NCI-H2196 (cell line): ENCODE measurements around the gene COBLL1.
"Not testable (repeated sequence)": the region's sequence is repeated elsewhere in the genome, so short reads cannot be mapped to it uniquely, and the experiment has no call there.

Experiments
- DNase-seq: peaks from one replicate; lab custom pipeline; 2025; ENCODE audit not compliant: unreplicated experiment; lab: John Stamatoyannopoulos, UW

Gene COBLL1

DNA sequence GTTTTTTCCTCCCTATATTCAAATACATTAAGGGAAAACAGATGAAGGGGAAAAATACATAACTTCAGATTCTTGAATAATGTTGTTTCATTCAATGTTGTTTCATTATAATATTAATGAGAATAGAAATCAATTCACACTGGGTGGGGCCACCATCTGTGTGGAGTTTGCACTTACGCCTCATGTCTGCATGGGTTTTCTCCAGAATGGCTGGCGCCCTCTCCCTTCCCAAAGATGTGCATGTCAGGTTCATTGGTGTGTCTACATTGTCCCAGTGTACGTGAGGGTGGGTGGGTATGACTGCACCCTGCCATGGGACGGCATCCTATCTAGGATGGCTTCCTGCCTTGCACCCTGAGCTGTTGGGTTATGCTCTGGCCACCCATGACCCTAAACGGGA lies 51.7 kb downstream of the COBLL1 start:
- no peak for DNase-seq

DNA sequence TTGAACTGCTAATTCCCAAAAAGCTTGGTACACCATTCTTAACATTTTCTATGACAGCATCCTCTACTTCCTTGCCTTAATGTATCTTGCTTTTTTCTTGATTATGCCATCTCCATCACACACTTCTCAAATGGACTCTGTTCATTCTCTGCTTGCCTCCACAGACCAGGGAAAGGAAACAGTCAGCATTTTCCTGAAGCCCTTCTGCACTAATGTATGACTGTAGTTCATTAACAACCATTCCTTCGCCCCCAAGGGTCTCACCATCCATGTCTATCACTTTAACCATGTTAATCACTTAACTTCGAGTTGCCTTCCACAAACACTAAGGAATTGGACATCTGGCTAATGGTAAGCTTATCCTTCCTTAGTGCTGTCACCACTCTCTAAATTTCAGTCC lies 54.8 kb downstream of the COBLL1 start:
- DNase-seq = no peak

DNA sequence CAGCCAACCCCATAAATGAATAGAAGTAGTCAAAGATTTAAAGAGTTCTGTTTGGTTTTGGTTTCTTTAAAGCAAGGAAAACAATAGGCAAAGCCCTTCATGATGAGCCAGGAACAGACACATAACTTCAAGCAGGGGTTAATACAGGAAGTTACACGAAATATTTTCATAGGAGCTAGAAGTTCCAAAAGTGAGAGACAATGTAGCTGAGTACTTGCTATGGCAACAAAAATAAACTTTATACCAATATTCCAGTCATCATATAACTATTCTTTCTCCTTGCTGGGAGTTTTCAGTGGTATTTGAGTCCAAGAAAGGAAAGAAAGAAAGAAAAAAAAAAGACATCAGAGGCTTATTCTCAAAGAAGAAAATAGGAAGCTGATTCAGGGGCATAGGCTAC lies 56.2 kb downstream of the COBLL1 start:
- DNase-seq = no peak

DNA sequence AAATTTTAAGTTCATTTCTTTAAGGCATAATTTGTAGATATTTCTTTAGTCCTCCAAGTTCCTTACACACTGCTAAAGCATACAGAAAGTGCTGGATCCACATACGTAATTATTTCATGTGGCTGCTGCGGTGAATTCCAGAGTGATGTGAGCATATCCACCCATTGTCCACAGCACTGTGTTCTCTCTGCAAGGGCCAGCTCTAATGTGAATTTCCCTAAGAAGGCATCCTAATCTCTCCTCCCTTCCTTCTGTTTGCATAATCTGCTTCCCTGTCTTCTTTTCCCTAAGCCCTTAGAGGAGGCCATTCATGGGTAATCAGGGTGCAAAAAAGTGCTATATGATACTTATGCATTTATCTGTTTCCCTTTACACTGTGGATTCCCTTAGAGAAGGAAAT lies 57.2 kb downstream of the COBLL1 start:
- no peak for DNase-seq

DNA sequence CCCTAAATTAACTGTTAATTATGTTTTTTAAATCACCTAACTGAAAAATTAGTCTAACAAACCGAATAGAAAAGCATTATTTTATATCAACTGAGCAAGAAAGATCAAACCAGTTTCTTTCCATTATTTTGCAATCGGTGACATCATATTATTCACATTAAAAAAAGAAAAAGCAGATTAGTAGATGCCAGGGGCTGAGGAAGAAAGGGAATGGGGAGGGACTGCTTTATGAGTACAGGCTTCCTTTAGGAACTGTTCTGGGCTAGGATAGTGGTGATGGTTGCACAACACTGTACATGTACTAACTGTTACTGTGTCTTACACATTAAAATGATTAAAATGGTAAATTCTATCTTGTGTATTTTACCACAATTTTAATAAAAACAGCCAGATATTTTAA lies 59.3 kb downstream of the COBLL1 start:
- DNase-seq = no peak

DNA sequence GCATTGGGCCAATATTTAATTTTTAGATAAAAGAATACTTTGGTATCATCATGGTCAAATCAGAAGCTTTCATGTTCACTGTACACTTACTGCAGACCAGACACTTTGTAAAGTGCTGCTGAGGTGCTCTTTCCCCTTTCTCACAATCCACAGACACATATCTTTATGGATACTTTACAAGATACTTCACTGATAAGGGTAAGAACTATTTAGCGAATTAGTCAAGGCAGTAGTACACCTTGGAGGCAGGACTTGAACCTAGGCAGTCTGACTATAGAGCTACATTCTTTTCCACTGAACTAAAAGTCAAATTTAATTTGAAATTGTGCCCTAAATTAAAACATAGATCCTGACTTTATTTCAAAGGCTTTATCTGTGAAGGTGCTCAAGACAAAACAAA lies 60.2 kb downstream of the COBLL1 start:
- no peak for DNase-seq

DNA sequence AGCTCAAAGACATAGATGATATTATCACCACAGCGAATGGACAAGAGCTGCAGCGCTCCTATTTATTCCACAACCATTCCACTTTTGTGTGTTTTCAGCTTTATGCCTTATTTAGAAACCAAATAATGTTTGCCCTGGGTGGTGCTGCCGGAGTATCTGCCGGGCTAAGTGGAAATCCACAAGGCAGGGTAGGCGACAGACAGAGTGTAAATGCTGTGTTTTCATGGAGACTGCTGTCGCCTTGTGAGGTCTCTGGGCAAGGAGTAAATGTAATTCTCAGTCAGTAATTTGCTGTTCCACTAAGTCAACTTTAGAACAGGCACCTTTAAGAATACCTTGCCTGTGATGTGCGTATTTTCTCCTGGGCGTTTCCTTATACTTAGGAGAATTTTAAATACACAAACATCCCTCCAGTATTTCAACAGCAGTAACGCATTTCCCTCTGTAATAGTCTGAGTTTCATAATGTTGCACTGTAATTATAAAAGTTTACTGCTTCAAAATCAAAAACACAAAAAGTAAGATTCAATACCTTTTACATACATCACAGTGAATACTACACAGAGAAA lies 60.9 kb downstream of the COBLL1 start:
- DNase-seq = no peak

DNA sequence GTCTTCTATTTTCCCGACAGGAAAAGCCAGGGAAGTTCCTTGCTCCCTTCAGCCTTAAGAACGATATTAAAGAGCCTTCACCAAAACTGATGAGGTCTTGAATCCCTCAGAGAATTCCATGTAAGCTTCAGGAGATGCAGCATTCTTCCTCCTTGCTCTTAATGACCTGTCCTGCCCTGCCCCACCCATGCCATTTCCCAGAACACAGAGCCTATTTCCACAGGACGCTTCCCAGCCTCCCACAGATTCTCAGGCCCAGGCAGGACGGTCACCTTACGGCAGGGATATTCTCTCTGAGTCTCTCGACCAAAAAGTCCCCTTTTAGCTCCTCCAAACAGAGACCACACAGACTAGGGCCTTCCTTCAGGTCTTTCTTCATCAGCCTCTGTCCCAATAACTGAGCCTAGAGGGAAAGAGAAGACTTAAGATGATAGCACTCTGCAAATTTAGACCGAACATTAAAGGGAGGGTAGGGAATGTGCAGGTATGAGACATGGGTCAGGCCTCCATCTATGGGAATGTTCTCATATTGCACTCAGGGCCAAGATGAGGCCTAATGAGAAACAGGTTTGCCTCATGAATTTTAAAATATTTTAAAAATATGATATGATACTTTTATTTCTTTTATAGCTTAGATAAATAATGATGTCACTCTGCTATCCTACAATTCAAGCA lies 62.1 kb downstream of the COBLL1 start:
- no peak for DNase-seq

DNA sequence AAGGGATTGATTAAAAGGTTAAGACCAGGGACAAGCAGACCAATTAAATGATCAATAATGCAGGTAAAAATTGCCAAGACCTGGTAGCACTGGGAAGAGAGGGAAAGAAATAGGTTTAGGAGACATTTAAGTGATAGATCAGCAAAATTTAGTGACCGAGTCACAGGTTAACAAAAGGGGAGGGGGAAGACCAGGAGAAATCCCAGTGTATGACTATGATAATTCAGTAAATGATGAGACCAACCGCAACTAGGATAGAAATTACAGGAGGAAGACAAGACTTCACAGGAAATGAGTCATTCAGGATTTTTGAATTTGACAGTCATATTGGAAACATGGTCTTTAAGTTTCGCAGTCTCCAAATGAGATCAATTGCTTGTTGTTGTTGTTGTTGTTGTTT lies 62.9 kb downstream of the COBLL1 start:
- no peak for DNase-seq

DNA sequence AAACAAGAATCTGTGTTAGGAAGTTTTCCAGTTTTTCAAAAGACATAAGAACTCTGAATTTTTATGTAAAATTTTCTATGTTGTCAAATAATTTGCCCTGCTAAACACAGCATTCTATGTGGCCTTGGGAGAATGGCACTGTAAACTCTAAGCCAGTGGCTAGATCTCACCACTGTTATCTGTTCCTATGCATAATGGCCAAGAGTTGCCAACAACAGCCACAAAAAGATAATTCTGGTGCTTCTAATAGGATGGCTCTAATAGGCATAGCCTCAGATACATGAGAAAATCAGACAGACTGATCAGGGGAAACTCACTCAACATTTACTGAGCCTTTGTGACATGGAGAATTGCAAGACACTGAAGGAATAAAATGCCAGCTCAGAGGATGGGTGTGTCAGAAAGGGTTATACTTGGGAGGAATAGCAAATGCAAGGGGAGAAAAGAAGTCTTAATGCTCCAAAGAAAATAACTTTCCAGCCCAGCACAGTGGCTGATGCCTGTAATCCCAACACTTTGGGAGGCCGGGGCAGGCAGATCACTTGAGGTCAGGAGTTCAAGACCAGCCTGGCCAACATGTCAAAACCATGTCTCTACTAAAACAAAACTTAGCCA lies 63.7 kb downstream of the COBLL1 start:
- DNase-seq = no peak

DNA sequence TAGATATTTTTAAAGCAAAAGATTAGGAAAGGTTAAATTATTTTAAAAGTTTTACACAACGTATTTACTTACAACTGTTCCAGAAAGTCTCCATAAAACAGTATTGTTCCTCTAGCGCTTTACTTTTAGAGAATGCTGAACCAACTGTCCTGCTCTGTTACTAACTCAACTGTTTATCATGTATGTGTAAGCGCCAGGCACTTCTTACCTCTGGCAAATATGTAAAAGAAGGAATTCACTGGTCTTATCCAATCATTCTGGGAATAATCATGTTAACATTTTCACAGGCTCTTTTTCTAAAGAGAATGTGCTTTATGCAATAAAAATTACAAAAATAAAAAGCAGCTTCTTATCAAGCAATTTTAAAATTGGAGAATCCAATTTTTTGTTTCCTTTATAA lies 68.0 kb downstream of the COBLL1 start:
- no peak for DNase-seq

DNA sequence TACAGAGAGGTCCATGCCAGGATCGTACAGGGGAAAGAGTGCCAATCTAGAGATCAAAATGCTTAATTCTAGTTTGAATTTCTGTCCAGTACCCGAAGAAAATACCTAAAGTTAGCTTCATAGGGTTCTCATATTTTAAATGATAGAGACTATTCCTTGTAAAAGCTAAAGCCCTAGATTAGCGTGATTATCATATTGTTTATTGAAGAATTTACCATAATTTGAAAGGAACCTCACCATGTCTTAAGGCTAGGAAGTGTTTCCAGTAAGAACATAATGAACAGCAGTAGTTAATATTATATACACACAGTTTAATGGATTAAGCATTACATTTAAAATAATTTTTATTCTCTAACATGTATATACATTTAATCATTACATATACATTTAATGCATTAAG lies 68.5 kb downstream of the COBLL1 start:
- DNase-seq = no peak

DNA sequence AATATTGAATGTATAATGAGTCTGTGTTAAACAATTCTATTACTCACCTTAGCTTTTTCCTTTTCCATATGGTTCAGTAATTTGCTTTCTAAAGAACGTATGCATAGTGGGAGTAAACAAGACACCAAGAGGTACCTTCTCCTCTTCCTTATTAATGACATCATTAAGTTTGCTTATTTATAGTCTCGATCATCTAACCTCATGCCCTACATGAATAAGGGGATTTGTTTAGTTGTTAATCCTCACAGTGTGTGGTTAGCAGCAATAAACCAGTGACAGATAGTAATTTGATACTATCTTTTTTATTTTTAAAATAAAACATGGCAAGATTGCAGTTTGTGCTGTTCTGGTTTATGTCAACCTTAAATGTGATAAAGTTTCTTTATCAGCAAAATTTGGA lies 69.7 kb downstream of the COBLL1 start:
- no peak for DNase-seq

DNA sequence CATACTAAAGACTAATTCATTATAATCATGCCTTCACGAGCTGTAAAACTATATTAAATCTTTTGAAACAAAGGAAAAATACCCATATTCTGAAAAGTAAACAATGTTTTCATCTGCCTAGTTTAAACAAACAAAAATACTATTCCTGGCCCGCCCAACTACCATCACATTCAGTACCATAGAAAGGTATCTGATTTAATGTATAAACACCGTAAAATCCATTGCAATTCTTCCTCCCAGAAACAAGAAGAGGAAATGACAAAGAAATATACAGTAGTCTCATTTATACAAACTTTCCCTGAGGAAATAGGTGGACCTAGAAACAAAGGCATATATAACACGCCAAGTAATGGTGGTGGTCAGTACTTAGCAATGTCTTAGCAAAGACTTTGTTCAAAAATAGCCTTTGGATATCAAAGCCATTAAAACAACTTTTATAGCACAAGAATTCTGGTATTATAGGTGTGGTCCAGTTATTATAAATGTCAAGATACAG lies 71.2 kb downstream of the COBLL1 start:
- no peak for DNase-seq

DNA sequence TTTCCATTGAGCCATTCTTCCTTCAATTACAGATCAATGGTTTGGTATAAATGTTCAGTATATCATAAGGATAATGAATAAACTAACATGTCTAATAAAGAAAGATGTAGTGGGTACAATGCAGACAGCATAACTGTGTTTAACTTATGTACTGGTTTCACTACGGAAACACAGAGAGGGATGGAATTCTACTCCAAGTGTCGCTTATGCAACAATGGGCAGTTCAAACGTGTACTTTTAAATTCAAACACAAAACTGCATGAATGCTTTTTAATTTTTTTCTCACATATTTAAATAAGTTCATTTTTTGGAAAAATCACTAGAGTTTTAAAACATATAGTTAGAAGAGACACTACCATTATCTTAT lies 74.7 kb downstream of the COBLL1 start:
- no peak for DNase-seq

DNA sequence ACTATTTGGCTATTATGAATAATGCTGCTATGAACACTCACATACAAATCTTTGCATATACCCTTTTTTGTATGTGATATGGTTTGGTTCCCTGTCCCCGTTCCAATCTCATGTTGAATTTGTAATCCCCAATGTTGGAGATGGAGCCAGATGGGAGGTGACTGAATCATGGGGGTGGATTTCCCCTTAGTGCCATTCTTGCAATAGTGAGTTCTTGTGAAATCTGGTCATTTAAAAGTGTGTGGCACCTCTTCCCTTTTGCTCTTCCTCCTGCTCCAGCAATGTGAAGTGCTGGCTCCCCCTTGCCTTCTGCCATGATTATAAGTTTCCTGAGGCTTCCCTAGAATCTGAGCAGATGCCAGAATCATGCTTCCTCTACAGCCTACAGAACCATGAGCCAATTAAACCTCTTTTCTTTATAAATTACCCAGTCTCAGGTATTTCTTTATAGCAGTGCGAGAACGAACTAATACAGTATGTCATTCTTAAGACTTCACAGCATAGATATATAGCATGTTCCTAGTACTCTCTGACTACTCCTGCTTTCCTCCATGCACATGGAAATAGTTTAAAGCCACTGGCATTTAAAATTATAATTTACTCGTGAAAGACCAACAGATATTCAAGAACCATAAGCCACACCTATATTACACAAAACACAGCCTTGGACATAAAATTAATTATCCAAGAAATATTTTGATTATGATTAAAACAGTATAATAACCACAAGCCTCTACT lies 75.2 kb downstream of the COBLL1 start:
- no peak for DNase-seq

DNA sequence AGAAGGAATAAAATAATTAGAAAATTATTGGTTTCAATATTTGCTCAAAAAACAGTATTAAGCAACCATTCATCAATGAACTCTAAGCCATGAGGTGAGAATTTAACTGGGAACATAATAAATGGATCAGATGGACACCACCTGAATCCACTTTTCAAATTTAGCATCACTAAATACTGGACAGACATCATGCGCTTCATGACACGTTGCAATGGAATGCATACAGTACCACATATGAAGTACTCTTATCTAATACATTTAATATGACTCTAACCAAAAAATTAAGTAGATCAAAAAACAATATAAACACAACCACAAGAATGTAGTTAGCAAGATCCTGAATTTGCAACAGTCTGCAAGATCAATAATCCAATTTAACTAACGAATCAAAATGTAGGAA lies 76.6 kb downstream of the COBLL1 start:
- DNase-seq = no peak

DNA sequence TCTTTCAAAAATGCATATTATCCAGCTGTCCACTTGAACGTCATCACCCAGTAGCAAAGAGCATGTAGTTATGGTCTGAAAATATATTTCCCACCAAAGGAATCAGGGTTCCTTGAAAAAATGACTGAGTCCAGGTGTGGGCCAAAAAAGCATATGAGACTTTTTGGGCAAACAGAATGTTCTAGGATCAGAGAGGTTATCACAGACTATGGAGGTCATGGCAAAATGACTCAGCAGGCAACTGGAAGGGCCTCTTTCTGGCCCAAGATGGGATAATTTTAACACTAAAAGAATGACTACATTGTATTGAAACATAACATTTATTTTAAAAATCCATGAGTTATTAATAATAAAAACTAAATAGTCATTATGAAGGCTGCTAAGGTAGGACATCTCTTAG lies 77.1 kb downstream of the COBLL1 start:
- DNase-seq = no peak

DNA sequence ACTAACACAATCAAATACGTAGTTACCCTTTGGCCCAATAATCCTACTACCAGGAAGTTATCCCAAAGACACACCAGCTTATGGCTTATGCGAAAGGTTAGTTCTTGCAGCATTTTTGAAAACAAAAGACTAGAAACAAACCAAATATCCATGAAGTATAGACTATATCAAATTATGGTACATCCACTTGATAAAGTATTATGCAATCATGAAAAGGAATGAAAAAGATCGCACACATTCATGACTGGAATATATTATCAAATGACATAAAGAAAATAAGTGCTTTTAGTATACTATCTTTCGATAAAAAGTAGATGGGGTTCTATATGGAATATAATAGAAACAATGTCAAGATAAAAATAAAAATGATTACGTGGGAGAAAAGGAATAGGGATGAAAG lies 78.2 kb downstream of the COBLL1 start:
- DNase-seq = no peak

DNA sequence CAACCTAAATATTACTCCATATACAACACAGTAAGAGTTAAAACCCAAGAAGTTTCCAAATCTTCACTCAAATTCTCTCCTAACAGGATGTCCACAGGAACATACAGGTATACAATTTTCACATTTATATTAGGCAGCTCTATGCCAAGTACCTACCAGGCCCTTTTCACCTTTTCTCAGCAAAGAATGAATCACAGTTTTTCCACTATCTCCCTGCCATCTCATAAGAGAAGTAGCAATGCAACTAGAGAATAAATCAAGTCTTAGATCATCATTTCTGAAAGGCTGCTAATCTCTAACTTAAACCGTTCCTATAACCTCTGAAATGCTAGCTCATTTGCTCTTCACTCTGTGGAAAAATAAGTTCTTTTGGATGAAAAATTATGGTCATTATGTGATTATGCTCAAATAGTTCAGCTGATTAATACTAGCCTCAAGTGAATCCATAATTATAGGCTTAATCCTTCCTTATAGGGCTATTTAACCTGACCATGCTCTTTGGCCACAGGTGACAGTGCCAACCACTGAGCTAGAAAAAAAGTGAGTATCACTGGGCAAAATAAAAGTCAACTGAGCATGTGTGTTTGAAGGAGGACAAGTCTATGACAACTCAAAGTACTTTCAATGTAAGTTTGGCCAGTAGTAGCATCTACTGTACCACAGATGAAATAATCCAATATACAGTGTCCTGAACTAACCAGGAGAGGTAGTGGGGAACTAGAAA lies 79.7 kb downstream of the COBLL1 start:
- DNase-seq = no peak

DNA sequence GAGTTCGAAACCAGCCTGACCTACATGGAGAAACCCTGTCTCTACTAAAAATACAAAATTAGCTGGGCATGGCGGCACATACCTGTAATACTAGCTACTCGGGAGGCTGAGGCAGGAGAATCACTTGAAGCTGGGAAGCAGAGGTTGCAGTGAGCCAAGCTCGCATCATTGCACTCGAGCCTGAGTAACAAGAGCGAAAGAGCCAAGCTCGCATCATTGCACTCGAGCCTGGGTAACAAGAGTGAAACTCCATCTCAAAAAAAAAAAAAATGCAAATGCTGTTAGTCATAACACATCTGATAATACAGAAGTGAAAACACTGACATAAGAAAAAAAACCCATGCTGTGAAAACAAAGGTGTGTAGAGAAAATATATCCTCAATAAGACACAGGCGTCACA lies 80.4 kb downstream of the COBLL1 start:
- not testable (repeated sequence) for DNase-seq
